T-helper 22 cell (primary cell): Measurements from ENCODE around the gene FABP7.
"Not testable (repeated sequence)": the region's sequence is repeated elsewhere in the genome, so short reads cannot be mapped to it uniquely, and the experiment has no call there.

Experiments used
- DNase-seq: peaks from one replicate; pipeline ENCODE4 v3.0.0-alpha.2; 2020; ENCODE audit warnings: low read depth

The FABP7 gene

DNA sequence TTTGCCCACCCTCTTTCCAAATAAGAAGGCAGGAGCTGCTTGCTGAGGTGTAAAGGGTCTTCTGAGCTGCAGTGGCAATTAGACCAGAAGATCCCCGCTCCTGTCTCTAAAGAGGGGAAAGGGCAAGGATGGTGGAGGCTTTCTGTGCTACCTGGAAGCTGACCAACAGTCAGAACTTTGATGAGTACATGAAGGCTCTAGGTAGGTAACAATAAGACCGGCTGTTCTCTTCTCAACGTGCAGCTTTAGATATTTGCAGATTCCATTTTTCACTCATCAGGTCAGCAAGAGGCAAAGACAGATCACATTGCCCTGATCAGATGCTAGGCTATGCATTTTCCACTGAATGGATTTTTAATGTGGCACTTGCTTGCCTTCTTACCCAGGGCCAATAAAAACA lies at the start of gene FABP7:
Gene FABP7 (plus strand): TSS at position 50 of the 400 bp plus-strand sequence. CDS start 79 bp downstream, at position 129.
- DNase-seq: no peak

DNA sequence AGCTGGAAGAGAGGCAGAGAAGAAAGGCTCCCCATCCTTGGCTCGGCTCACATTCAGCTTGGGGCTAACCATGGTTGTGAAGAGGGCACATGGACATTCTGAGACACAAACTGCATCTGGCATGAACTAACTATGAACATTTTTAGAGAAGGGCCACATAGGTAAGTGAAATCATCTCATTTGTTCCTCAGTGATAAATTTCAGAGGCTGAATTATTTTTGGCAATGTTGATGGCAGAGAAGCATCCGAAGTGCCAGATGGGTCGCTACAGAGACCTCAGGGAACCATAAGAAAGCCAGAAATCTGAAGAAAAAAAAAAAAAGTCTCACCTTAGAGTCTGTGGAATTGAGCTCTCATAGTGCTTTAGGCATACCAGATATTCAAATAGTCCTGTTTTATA lies 49.2 kb upstream of the FABP7 start:
- DNase-seq: no peak

- DNase-seq: no peak
Measured at GRCh38 chr6:122730775-122731386, 48.6 kb upstream of the FABP7 start.

DNA sequence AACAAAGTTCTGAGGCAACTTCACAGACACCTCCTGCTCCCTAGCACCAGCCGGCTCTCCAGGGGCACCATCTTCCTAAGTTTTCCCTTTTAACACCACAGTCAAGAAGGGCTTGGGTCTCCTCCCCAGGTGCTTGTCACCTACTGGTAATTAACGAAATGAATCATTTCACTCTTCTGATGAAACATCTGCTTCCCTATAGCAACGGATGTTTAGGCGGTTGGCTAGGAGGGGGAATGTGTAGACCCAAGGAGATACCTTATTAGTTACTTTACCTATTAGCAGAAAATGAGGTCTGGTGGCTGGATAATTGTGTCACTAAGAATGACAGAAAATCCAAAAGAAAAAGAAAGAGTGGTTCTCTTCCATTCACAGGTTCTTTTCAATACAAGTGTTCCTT lies 46.3 kb upstream of the FABP7 start:
- DNase-seq: no peak

DNA sequence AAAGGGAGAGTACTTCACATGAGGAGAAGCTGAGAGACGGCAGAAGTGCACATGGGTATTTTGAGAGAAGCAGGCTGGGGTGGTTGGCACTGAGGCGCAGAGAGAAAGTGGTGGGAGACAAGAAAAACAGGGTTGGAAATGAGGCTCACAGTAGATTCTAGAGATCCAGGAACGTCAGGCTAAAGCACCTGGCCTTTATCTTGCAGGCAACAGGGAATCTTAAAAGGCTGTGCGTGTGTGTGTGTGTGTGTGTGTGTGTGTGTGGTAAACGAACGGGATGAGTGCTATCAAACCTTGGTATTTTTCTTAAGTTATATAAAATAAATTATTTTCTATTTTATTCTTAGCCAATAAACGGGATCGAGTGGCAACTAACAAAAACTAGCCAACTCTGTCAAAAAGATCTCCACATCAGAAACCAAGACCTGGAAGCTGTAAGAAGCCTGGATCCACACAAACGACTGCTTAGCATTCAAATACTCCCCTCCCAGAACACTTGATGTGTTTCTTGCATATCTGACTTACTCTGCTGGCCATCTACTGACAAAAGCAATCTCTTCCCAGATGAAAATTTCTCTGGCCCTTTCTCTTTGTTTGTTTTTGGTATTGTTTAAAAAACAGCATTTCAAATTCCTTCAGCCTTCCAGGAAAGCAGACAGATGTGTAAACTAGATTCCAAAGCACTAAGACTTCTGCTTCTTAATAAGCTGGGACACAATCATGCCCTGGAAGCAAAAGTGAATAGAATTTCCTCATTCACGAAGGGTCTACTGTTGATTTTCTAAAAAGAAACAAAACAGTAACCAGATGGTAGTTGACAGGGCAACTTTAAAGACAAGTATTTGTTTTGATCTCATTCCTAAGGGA lies 44.8 kb upstream of the FABP7 start:
- DNase-seq: no peak

- no peak for DNase-seq
Measured at GRCh38 chr6:122735582-122735981, 43.9 kb upstream of the FABP7 start.

DNA sequence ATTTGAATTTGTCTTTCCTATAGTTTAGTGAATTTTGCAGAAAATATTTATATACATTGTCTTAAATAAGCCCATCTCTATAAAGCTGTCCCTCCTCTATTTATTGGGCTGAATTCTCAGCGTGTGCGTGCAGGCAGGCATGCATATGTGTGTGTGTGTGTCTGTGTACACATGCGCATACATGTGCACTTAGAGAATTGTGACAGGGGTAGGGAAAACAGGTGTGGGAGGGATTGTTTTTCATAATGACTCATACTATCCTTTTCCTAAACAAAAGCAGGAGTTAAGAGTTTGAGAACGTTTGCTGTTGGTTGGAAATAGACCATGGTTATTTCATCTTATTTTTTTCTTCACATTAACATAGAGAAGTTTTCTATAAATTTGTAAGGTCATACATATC lies 43.4 kb upstream of the FABP7 start:
- DNase-seq: no peak

GRCh38 chr6:122736616-122737015 lies 42.9 kb upstream of the FABP7 start:
- DNase-seq: no peak

DNA sequence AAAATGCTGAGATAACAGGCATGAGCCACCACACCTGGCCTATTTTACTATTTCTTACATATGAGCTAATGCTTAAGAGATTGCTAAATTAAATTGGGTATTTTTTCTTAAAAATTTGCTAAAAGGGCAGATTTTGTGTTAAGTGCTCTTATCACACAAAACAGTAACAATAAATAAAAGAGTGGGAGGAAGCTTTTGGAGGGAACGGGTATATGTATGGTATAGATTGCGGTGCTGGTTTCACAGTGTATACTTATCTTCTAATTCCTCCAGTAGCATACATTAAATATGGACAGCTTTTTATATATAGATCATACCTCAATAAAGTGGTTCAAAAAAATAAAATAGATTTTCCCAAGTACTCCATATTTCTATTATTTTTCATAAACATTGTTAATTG lies 39.4 kb upstream of the FABP7 start:
- DNase-seq: no peak

- DNase-seq: no peak
Measured at GRCh38 chr6:122740936-122741335, 38.6 kb upstream of the FABP7 start.

GRCh38 chr6:122744247-122744646 lies 35.3 kb upstream of the FABP7 start:
- not testable (repeated sequence) for DNase-seq

DNA sequence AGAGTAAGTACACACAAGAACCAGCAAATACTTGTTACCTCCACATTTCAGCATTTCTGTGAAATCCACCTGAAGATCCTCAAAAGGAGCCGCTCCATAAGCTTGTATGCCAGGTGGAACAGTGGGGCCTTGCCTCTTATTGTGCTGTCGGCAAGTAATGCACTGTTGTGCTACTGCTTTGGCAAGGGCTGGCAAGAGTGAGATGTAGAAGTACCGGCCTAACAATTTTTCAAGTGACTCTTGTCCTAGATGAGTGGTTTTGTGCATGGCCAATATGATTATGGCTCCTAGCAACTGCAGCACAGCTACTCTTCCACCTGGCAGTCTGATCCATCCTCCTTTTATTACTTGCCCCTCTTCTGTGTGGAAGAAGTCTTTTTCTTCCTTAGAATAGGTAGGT lies 34.7 kb upstream of the FABP7 start:
- DNase-seq: not testable (repeated sequence)

GRCh38 chr6:122746688-122747087 lies 32.8 kb upstream of the FABP7 start:
- no peak for DNase-seq

DNA sequence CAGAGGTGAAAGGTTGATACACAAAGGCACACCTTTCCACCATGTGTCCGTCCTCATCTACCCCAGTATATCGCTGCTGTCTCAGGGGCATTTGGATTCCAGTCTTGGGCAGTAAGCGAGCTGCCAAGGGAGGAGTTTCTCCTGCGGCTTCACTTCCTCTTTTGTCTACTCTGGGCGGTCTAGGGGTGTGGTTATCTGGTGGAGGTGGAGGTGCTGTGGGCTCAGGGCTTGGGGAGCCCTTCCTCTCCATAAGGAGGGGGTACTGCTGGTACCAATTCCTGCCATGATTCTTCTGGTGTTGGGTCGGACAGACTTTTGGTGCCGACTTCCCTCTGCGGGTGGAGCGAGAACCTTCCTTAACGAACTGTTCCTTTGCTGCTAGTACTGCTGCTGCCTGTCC lies 31.9 kb upstream of the FABP7 start:
- DNase-seq: no peak

DNA sequence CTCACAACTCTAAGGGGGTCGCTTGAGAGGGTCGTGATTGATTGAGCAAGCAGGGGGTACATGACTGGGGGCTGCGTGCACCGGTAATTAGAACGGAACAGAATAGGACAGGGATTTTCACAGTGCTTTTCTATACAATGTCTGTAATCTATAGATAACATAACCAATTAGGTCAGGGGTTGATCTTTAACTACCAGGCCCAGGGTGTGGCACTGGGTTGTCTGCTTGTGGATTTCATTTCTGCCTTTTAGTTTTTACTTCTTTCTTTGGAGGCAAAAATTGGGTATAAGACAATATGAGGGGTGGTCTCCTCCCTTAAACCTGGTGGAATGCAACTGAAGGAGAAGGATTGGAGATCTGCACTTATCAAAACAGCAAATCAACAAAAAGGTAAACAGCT lies 30.6 kb upstream of the FABP7 start:
- not testable (repeated sequence) for DNase-seq

- no peak for DNase-seq
Measured at GRCh38 chr6:122749451-122750050, 30.0 kb upstream of the FABP7 start.

DNA sequence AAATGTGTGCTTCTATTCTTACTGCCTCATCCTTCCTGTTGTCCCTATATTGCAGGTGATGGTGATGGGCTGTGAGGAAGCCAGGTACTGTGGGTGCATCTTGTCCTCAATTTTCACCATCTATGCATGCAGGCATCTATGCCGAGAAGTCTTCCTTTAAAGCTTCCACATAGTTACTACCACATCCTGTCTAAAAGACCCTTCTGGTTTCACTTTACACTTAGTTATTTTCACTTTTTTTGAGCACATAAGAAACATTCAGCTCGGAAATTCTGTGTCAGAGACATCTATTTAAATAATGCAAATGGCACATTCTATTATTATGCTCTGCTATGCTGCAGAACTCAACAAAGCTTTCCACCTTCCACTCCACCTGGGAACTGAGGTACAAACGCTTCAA lies 28.2 kb upstream of the FABP7 start:
- no peak for DNase-seq

- no peak for DNase-seq
Measured at GRCh38 chr6:122752459-122752858, 27.1 kb upstream of the FABP7 start.

DNA sequence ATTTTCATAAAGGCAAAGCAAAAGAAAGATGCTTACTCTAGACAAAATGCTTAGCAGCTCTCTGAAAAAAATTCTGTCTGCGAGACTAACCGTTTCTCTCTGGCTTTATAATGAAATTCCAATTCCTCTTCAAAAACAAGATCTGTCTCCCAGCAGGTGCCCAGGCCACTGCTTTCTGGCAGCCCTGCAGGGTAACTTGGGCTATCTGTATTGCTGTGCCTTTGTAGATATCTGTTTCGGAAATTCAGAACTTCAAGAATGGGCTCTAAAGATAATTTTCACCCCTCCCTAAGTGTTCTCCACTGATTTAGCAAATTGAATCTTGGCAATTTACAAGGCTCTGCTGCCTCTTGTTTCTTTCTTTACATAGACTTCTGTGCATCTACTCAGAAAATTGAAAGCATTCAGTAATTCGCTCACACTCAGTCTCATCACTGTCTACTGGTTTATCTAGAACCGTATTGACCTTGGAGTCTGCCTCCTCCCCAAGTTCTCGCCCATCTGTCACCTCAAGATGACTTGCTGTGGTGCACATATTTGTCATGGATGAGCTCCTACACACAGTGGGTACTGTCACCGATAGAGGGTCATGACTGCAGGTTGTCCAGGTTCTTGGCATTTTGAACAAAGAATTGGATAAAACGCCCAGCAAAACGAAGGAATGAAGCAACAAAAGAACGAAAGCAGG lies 26.4 kb upstream of the FABP7 start:
- DNase-seq: no peak

DNA sequence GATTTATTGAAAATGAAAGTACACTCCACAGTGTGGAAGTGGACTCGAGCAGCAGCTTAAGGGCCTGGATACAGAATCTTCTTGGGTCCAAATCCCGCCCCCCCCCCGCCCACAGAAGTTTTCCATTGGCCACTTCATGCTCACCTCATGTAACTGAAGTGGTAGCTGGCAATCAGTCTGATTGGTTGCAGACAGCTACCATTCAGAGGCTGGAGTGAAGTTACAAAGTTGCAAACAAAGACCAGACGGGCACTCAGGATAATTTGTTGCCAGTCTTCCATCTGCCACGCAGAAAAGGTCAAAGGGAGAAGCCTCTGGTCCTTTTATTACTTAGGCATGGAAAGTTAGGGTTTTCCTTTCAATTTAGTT lies 25.8 kb upstream of the FABP7 start:
- DNase-seq: no peak

GRCh38 chr6:122754191-122754731 lies 25.3 kb upstream of the FABP7 start:
- no peak for DNase-seq

DNA sequence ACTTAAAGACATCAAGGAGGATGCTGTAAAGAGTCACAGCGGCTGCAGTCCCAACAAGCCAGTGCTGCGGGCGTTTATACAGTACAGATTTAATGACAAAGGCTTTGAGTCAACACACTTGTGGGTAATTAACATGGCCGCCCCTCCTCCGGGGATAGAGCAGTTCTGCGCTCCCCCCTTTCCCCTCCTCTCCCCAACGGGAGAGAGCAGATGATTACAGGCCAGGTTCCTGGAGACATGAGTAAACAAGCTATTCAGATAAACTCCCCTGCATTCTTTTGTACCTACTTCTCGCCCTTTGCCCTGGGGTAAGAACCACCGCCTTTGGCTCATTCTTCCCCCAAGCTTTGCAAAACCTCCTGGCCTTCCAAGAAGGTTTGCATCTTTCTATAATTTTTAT lies 23.6 kb upstream of the FABP7 start:
- DNase-seq: no peak
